CD4-positive, alpha-beta T cell (primary cell): ENCODE data around the gene KRTAP12-3. TPM values are rescaled to one million over a fixed set of nuclear protein-coding genes. Genes with fewer than 3 reads are reported as not detected.
"Not testable (repeated sequence)": the region's sequence is repeated elsewhere in the genome, so short reads cannot be mapped to it uniquely, and the experiment has no call there.

ENCODE experiments used
- ATAC-seq: fragments of 200-7000 bp; cut with Tn5 transposase; one replicate; pipeline ENCODE4 v1.10.0; 2022; ENCODE audit warnings: mild to moderate bottlenecking; ENCODE audit not compliant: poor library complexity
- CTCF ChIA-PET: fragments of 350-600 bp; sonication (Branson Sonifier 250); formaldehyde crosslinking; loops from one replicate; lab custom pipeline; 2021; ENCODE audit warnings: antibody characterized with exemption, inconsistent platforms; lab: Charles Lee
- POLR2A ChIA-PET: fragments of 350-600 bp; sonication (Branson Sonifier 250); formaldehyde crosslinking; loops from one replicate; lab custom pipeline; 2021; ENCODE audit warnings: antibody characterized with exemption, inconsistent platforms; lab: Charles Lee
- DNase-seq, 14 experiments: peaks; one replicate each; pipeline ENCODE4 v3.0.0-alpha.2; 2013 to 2020; ENCODE audit warnings: mixed read lengths in 2 of 14
- H3K27ac ChIP-seq, 2 donors: one replicate each; pipeline versions ENCODE4 v1.5.1 to v1.7.0; 2013; ENCODE audit warnings: low read length in 2 of 2, low read depth in 1 of 2, mild to moderate bottlenecking in 1 of 2
- H3K27me3 ChIP-seq, 2 experiments: 1 replicate in 1 of 2; 2 replicates in 1 of 2; pipeline versions ENCODE4 v1.6.1 to v1.7.0; 2013; ENCODE audit warnings: low read length in 2 of 2, control low read depth in 1 of 2, mild to moderate bottlenecking in 1 of 2, moderate library complexity in 1 of 2; ENCODE audit not compliant: insufficient read depth in 2 of 2, control insufficient read depth in 1 of 2
- H3K36me3 ChIP-seq: one replicate; pipeline ENCODE4 v1.6.1; 2013; ENCODE audit warnings: low read length, control low read depth; ENCODE audit not compliant: insufficient read depth
- H3K4me1 ChIP-seq: one replicate; pipeline ENCODE4 v1.6.1; 2013; ENCODE audit warnings: low read length, control low read depth; ENCODE audit not compliant: insufficient read depth
- H3K4me3 ChIP-seq: one replicate; pipeline ENCODE4 v1.5.1; 2013; ENCODE audit warnings: mild to moderate bottlenecking, low read length, moderate library complexity
- H3K9me3 ChIP-seq, 2 experiments: 1 replicate in 1 of 2; 2 replicates in 1 of 2; pipeline versions ENCODE4 v1.6.1 to v1.7.0; 2013; ENCODE audit warnings: low read length in 2 of 2, mild to moderate bottlenecking in 2 of 2, control low read depth in 1 of 2, moderate library complexity in 1 of 2; ENCODE audit not compliant: control insufficient read depth in 1 of 2, insufficient read depth in 1 of 2
- H3K27ac Mint-ChIP-seq: one replicate; pipeline ENCODE4 v1.8.0; 2020; ENCODE audit warnings: mixed read lengths
- H3K27me3 Mint-ChIP-seq: one replicate; pipeline ENCODE4 v1.8.0; 2021; ENCODE audit warnings: mixed read lengths
- H3K36me3 Mint-ChIP-seq: one replicate; pipeline ENCODE4 v1.8.0; 2021; ENCODE audit warnings: low read depth, mixed read lengths
- H3K4me1 Mint-ChIP-seq: one replicate; pipeline ENCODE4 v1.8.0; 2021; ENCODE audit warnings: low read depth, mixed read lengths
- H3K4me3 Mint-ChIP-seq: one replicate; pipeline ENCODE4 v1.8.0; 2020; ENCODE audit warnings: mild to moderate bottlenecking, mixed read lengths
- H3K9me3 Mint-ChIP-seq: one replicate; pipeline ENCODE4 v1.8.0; 2020; ENCODE audit warnings: mixed read lengths
- intact Hi-C, 2 experiments: fragments of 100-400 bp; cut with DNase I in 1 of 2; cut with micrococcal nuclease in 1 of 2; formaldehyde crosslinking; loops; one replicate each; pipeline versions ENCODE4 v1.15.1 to v1.9.0; 2023 to 2025; cut with DNase I, micrococcal nuclease
- total RNA-seq, 174 experiments: library from RNA in 2 of 174; stranded (reverse) in 2 of 174; gene quantifications; one replicate each; pipeline ENCODE4 v1.2.3 and lab custom pipeline; 2021 to 2026
- TF ChIP-seq, protein P1 (sequence below): fragments of 200-600 bp; IDR thresholded peaks from one replicate; pipeline ENCODE4 v1.8.0; 2022; ENCODE audit warnings: antibody characterized with exemption, mild to moderate bottlenecking

KRTAP12-3 gene
- total RNA-seq, 2 experiments from 2014 or later, result not detected

DNA sequence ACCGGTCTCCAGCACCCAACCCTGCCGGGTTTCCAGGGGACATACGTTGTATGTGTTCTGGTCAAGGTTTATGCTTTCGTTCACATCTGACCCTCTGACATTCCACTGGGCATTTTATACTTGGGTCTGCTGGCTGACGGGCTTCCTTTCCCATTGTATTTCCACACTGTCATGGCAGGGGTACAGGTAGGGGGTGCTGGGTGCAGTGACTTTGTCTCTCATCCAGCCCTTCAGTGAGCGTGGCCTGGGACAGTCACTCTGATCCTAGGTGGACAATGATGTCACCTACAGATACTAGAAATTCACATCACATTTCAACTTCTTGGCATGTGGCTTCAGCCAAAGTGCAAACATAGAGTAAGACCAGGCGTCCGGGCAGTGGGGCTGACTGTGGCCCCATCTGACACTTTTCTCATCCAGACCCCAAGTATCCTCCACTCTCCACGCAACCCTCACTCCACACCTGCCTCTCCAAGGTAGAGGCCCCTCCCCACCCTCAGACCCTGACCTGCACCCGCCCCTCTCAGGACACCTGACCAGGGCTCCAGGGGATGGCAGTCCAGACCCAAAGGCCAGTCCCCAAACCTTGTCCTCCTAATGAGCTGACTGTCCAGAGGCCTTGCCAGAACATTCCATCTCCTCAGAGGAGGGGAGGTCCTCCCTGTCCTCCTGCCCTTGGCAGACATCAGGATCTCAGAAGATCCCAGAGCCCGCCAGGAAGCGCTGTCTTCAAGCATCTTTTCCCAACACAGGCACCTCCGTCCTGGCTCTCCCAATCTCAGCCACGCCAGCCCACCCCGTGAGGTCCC, 21.3 kb upstream of the KRTAP12-3 start:
- peak in 1 of 14 experiments; percentile 5 for DNase-seq
- Histone ChIP-seq H3K27me3 (peaks cover 0 to 2% of the 10 kb centered on the region in 2 experiments), H3K4me1 (no peaks in the 10 kb centered on the region), H3K4me3 (no peak overlapping the region), H3K36me3 (no peaks in the 10 kb centered on the region), H3K9me3 (peaks cover 18 to 26% of the 10 kb centered on the region in 2 experiments), H3K27ac (no peak overlapping the region)
- no peak for ATAC-seq
- H3K27ac Mint-ChIP-seq, result no peak overlapping the region
- H3K27me3 Mint-ChIP-seq, result no peaks in the 10 kb centered on the region
- H3K4me3 Mint-ChIP-seq, result no peak overlapping the region
- TF ChIP-seq, protein P1, sequence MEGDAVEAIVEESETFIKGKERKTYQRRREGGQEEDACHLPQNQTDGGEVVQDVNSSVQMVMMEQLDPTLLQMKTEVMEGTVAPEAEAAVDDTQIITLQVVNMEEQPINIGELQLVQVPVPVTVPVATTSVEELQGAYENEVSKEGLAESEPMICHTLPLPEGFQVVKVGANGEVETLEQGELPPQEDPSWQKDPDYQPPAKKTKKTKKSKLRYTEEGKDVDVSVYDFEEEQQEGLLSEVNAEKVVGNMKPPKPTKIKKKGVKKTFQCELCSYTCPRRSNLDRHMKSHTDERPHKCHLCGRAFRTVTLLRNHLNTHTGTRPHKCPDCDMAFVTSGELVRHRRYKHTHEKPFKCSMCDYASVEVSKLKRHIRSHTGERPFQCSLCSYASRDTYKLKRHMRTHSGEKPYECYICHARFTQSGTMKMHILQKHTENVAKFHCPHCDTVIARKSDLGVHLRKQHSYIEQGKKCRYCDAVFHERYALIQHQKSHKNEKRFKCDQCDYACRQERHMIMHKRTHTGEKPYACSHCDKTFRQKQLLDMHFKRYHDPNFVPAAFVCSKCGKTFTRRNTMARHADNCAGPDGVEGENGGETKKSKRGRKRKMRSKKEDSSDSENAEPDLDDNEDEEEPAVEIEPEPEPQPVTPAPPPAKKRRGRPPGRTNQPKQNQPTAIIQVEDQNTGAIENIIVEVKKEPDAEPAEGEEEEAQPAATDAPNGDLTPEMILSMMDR, result no peak
- ChIA-PET CTCF (no interaction called here), POLR2A (no interaction called here)
- peaks cover 11% of the 10 kb centered on the region for H3K9me3 Mint-ChIP-seq
- intact Hi-C loops, result no loop called here
- H3K36me3 Mint-ChIP-seq, result peaks cover 9% of the 10 kb centered on the region
- H3K4me1 Mint-ChIP-seq, result no peaks in the 10 kb centered on the region

DNA sequence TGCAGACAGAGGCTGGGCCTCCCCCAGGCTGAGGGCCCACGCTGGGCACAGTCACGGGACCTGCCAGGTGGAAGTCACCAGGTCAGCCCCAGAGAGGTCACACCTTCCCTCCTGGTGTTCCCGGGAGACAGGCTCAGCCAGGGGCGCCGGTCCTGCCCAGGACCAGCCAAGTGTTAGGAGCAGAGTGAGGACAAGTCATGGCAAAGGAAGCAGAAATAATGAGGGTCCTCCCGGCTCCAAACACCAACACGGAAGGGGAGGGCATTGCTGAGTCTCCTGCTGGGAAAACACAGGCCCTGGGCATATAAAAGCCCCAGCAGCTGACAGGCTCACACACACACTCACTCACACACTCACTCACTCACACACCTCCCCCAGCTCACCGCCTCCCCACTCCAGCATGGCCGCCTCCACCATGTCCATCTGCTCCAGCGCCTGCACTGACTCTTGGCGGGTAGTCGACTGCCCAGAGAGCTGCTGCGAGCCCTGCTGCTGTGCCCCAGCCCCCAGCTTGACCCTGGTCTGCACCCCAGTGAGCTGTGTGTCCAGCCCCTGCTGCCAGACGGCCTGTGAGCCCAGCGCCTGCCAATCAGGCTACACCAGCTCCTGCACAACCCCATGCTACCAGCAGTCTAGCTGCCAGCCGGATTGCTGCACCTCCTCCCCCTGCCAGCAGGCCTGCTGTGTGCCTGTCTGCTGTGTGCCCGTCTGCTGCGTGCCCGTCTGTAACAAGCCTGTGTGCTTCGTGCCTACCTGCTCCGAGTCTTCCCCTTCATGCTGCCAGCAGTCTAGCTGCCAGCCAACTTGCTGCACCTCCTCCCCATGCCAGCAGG, 20.5 kb upstream of the KRTAP12-3 start, which contains the start of gene KRTAP10-10:
Gene KRTAP10-10 (plus strand): TSS at position 339 of the 833 bp plus-strand sequence. CDS start 62 bp downstream, at position 401.
- ATAC-seq, result no peak
- H3K36me3 ChIP-seq, result no peaks in the 10 kb centered on the region
- H3K9me3 ChIP-seq, result peaks cover 15 to 22% of the 10 kb centered on the region in 2 experiments
- no peaks in the 10 kb centered on the region for H3K4me1 Mint-ChIP-seq
- TF ChIP-seq, protein P1, result no peak
- DNase-seq, result peak in 1 of 14 experiments; percentile 7
- POLR2A ChIA-PET, result no interaction called here
- H3K9me3 Mint-ChIP-seq, result peaks cover 9% of the 10 kb centered on the region
- no peak within 1 kb of the TSS for H3K27ac Mint-ChIP-seq
- H3K4me1 ChIP-seq, result no peaks in the 10 kb centered on the region
- intact Hi-C loops, result no loop called here
- H3K27me3 ChIP-seq, result peaks cover 0 to 2% of the 10 kb centered on the region in 2 experiments
- CTCF ChIA-PET, result no interaction called here
- H3K27me3 Mint-ChIP-seq, result no peaks in the 10 kb centered on the region
- no peak within 1 kb of the TSS for H3K4me3 ChIP-seq
- no peak within 1 kb of the TSS for H3K4me3 Mint-ChIP-seq
- peaks cover 6% of the 10 kb centered on the region for H3K36me3 Mint-ChIP-seq
- H3K27ac ChIP-seq, result no peak within 1 kb of the TSS

DNA sequence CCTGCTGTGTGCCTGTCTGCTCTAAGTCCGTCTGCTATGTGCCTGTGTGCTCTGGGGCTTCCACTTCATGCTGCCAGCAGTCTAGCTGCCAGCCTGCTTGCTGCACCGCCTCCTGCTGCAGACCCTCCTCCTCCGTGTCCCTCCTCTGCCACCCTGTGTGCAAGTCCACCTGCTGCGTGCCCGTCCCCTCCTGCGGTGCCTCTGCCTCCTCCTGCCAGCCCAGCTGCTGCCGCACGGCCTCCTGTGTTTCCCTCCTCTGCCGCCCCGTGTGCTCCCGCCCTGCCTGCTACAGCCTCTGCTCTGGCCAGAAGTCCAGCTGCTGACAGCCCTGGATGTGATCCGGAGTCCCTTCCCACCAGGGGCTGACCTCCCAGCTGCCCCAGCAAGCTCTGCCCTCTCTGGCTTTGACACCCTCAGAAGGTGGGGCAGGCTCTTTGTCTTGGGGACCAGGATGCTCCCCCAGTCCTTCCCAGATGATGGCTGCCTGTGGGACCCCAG, 19.8 kb upstream of the KRTAP12-3 start:
- H3K27ac ChIP-seq, H3K27me3 Mint-ChIP-seq, H3K4me3 Mint-ChIP-seq, ATAC-seq, H3K36me3 Mint-ChIP-seq, H3K27me3 ChIP-seq, H3K4me1 Mint-ChIP-seq, DNase-seq, H3K36me3 ChIP-seq, CTCF ChIA-PET, POLR2A ChIA-PET, H3K4me3 ChIP-seq, H3K4me1 ChIP-seq, H3K27ac Mint-ChIP-seq, intact Hi-C loops: not testable (repeated sequence)
- H3K9me3 ChIP-seq, result peaks cover 9 to 17% of the 10 kb centered on the region in 2 experiments
- H3K9me3 Mint-ChIP-seq, result peaks cover 10% of the 10 kb centered on the region

DNA sequence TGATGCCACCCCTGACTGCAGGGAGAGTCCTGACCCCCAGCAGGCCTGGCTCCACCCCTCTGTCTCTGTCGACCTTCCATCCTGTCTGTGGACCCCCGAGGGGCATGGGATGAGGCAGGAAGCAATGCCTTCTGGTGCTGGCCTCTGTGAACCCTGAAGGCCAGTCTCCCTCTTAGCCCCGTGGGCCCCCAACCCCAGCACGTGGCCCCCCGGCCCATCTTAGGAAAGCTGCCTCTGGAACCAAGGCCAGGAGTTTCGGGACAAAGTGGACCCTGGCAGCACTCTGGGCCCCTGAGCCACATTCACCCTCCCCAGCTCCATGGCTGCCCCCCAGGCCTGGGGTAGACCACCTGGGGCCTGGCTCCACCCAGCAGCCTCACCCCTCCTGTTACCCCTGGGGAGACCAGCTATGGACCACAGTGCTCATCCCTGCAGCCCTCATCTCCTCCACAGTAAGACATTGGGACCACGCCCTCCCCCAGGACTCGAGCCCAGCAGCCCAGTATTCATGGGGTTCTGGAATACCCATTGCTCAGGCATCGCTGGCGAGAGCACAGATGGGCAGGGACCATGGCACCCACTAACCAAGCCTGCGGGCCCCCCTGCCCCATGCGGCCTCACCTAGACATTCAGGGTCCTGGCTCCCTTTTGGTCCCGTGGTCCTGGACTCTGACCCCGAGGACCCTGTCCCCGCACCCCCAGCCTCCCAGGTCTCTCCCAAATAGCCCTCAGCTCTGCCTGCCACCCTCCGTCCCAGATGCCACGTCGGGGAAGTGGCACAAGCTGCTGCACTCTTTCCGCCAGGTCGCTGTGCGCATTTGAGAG, 19.0 kb upstream of the KRTAP12-3 start:
- H3K9me3 Mint-ChIP-seq, H3K27me3 ChIP-seq, H3K27ac ChIP-seq, H3K36me3 ChIP-seq, POLR2A ChIA-PET, H3K27ac Mint-ChIP-seq, intact Hi-C loops, CTCF ChIA-PET, H3K4me1 Mint-ChIP-seq, H3K36me3 Mint-ChIP-seq, H3K27me3 Mint-ChIP-seq, ATAC-seq, H3K4me3 ChIP-seq, H3K4me3 Mint-ChIP-seq, H3K4me1 ChIP-seq, DNase-seq: not testable (repeated sequence)
- peaks cover 11% of the 10 kb centered on the region in 2 experiments for H3K9me3 ChIP-seq
